ENCODE data around the gene THSD4. TPM values are rescaled to one million over a fixed set of nuclear protein-coding genes. Genes with fewer than 3 reads are reported as not detected.

Gene THSD4
- total RNA-seq, 1 donor = 15.6 TPM

DNA sequence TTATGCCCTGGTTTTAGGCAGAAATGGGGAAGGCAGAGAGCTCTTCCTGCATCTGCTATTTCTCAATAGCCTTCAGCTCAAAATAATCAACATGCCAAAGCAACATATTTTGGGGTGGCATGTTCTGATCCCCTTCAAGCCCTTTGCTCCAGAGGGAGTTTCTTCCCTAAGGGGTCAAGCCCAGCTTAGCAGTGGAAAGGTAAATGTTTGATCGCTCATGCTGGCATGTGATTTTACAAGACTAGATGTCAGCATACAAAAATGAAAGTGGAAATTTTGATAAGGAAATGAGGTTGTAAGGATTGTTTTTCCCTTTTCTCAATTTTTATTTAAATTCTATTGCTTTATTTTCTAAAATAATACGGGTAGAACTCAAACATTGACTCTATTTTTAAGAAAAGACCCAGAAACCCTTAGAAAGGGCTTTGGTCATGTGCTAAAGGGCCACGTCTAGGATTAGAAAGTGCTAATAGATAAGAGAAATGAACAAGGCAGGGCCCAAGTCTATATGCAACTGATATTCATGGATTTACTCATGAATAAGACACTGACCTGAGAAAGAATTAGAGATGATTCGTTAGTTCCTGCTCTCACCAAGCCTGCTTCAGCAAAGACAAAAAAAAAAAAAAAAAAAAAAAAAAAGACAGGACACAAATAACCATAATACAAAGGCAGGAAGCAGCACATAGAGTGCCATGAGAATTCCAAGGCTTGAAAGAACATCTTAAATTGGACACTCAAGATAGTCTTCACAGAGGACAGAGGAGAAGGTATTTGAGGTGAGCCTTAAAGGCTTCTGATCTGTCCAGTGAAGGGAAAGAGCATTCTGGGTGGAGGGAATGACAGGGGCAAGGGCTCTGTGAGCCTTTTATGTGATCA lies 640.1 kb downstream of the THSD4 start:
- no peak overlapping the region for H3K4me2 ChIP-seq (ENCODE audit: insufficient read depth, low read length)
- H2AFZ ChIP-seq (ENCODE audit: low read length) = no peak overlapping the region
- TF ChIP-seq, protein P1, sequence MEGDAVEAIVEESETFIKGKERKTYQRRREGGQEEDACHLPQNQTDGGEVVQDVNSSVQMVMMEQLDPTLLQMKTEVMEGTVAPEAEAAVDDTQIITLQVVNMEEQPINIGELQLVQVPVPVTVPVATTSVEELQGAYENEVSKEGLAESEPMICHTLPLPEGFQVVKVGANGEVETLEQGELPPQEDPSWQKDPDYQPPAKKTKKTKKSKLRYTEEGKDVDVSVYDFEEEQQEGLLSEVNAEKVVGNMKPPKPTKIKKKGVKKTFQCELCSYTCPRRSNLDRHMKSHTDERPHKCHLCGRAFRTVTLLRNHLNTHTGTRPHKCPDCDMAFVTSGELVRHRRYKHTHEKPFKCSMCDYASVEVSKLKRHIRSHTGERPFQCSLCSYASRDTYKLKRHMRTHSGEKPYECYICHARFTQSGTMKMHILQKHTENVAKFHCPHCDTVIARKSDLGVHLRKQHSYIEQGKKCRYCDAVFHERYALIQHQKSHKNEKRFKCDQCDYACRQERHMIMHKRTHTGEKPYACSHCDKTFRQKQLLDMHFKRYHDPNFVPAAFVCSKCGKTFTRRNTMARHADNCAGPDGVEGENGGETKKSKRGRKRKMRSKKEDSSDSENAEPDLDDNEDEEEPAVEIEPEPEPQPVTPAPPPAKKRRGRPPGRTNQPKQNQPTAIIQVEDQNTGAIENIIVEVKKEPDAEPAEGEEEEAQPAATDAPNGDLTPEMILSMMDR (IDR thresholded peaks at IDR 0.05; ENCODE audit: extremely low read depth, low read depth, low read length) = no peak
- H3K79me2 ChIP-seq (ENCODE audit: insufficient read depth, low read length) = no peaks in the 10 kb centered on the region
- H3K27ac ChIP-seq (ENCODE audit: low read depth, low read length) = no peak overlapping the region
- H3K27me3 ChIP-seq (ENCODE audit: insufficient read depth, low read length) = no peaks in the 10 kb centered on the region
- H3K36me3 ChIP-seq (ENCODE audit: insufficient read depth, low read length) = peaks cover 3% of the 10 kb centered on the region
- no peak for DNase-seq (ENCODE audit: insufficient read length, low spot score, missing footprints)
- no peaks in the 10 kb centered on the region for H3K9me3 ChIP-seq (ENCODE audit: low read depth, low read length)
- H3K4me3 ChIP-seq (ENCODE audit: insufficient read depth, low read length) = no peak overlapping the region
- no peaks in the 10 kb centered on the region for H4K20me1 ChIP-seq (ENCODE audit: insufficient read depth, low read length)
- H3K4me1 ChIP-seq (ENCODE audit: insufficient read depth, low read length) = peaks cover 19% of the 10 kb centered on the region

DNA sequence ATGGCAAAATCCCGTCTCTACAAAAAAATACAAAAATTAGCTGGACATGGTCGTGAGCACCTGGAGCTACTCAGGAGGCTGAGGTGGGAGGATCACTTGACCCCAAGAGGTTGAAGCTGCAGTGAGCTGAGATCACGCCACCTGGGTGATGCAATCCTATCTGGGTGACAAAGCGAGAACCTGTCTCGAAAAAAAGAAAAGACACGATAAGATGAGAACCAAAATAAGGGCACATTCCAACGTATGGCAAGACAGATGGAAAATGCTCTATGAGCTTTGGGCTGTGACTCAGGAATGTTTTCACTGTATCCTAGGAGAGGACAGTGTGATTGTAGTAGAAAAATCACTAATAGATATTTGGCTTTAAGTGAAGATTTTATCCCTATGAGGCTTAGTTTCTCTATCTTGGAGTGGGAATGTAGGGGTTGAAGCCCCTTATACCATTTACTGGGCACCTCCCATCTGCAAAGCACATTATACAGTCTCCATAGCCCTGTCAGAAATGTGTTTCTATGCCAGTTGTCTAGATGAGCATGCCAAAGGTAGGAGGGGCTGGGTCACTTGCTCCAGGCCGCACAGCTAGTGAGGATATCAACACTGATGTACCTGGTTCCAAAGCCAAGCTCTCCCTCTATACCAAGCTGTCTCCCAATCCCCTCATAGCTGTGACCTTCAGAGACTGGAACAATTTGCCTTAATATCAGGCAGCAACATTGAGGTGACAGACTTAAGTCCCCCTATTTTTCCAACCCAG lies 641.5 kb downstream of the THSD4 start:
- H2AFZ ChIP-seq (ENCODE audit: low read length) = no peak overlapping the region
- H3K27ac ChIP-seq (ENCODE audit: low read depth, low read length) = no peak overlapping the region
- H4K20me1 ChIP-seq (ENCODE audit: insufficient read depth, low read length) = no peaks in the 10 kb centered on the region
- H3K79me2 ChIP-seq (ENCODE audit: insufficient read depth, low read length) = no peaks in the 10 kb centered on the region
- H3K4me1 ChIP-seq (ENCODE audit: insufficient read depth, low read length) = peaks cover 23% of the 10 kb centered on the region
- TF ChIP-seq, protein P1 (IDR thresholded peaks at IDR 0.05; ENCODE audit: extremely low read depth, low read depth, low read length) = no peak
- DNase-seq (ENCODE audit: insufficient read length, low spot score, missing footprints) = no peak
- H3K4me3 ChIP-seq (ENCODE audit: insufficient read depth, low read length) = no peak overlapping the region
- H3K27me3 ChIP-seq (ENCODE audit: insufficient read depth, low read length) = no peaks in the 10 kb centered on the region
- H3K36me3 ChIP-seq (ENCODE audit: insufficient read depth, low read length) = peaks cover 3% of the 10 kb centered on the region
- no peak overlapping the region for H3K4me2 ChIP-seq (ENCODE audit: insufficient read depth, low read length)
- no peaks in the 10 kb centered on the region for H3K9me3 ChIP-seq (ENCODE audit: low read depth, low read length)

DNA sequence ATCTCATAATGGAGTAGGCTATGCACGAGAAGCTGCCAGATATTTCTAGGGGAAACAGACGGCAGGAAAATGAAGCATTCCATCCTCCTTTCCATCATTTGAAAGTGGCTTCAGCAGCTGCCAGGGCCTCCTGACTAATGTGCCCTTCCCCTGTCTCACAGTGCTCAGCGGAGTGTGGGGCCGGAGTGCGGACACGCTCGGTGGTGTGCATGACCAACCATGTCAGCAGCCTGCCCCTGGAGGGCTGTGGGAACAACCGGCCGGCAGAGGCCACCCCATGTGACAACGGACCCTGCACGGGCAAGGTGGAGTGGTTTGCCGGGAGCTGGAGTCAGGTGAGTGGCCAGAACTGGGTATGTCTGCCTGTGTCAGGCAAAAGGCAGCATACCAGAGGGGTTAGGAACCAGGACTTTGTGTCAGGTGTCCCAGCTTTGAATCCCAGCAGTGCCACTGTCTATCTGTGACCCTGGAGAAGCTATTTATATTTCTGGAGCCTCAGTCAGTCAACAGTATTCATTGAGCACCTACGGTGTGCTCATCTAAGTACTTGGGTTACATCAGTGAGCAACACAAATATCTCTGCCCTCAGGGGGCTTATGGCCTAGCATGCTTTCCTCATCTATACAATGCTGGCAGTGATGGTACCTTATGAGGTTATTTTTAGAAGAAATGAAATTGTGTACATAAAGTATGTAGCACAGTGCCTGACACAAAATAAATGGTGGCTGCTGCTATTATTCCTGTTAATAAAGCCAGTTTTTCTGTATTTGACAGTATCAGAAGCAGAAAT lies 642.7 kb downstream of the THSD4 start:
- Histone ChIP-seq H3K36me3 (ENCODE audit: insufficient read depth, low read length) (peaks cover 3% of the 10 kb centered on the region), H3K27me3 (ENCODE audit: insufficient read depth, low read length) (no peaks in the 10 kb centered on the region), H4K20me1 (ENCODE audit: insufficient read depth, low read length) (no peaks in the 10 kb centered on the region), H3K27ac (ENCODE audit: low read depth, low read length) (no peak overlapping the region), H3K79me2 (ENCODE audit: insufficient read depth, low read length) (no peaks in the 10 kb centered on the region), H3K9me3 (ENCODE audit: low read depth, low read length) (no peaks in the 10 kb centered on the region), H3K4me2 (ENCODE audit: insufficient read depth, low read length) (no peak overlapping the region), H2AFZ (ENCODE audit: low read length) (no peak overlapping the region), H3K4me3 (ENCODE audit: insufficient read depth, low read length) (no peak overlapping the region), H3K4me1 (ENCODE audit: insufficient read depth, low read length) (peaks cover 19% of the 10 kb centered on the region)
- no peak for DNase-seq (ENCODE audit: insufficient read length, low spot score, missing footprints)
- TF ChIP-seq, protein P1 (IDR thresholded peaks at IDR 0.05; ENCODE audit: extremely low read depth, low read depth, low read length) = no peak
